Measurements from ENCODE around the gene MEGF9. TPM values are rescaled to one million over a fixed set of nuclear protein-coding genes. Genes with fewer than 3 reads are reported as not detected.

Gene MEGF9
- total RNA-seq, 2 donors from 2014 or later = 7.2 to 9.0 TPM

GRCh38 chr9:120659676-120660075 lies 54.6 kb downstream of the MEGF9 start:
- no peak overlapping the region for H3K4me3 ChIP-seq
- intact Hi-C loops (cut with DNase I) = no loop called here
- H3K27ac ChIP-seq = no peak overlapping the region
- H3K4me1 ChIP-seq = no peaks in the 10 kb centered on the region
- no peak for TF ChIP-seq CTCF (IDR thresholded peaks at IDR 0.05)
- no peaks in the 10 kb centered on the region for H3K27me3 ChIP-seq
- no peak for DNase-seq
- no peaks in the 10 kb centered on the region for H3K9me3 ChIP-seq
- H3K36me3 ChIP-seq = no peaks in the 10 kb centered on the region
- no peak overlapping the region for H3K9ac ChIP-seq (ENCODE audit: low read depth in 2 of 2, low read length in 2 of 2)

GRCh38 chr9:120659209-120659608 lies 55.1 kb downstream of the MEGF9 start:
- Histone ChIP-seq H3K27ac (no peak overlapping the region), H3K4me3 (no peak overlapping the region), H3K4me1 (no peaks in the 10 kb centered on the region), H3K9me3 (no peaks in the 10 kb centered on the region), H3K9ac (ENCODE audit: low read depth in 2 of 2, low read length in 2 of 2) (no peak overlapping the region), H3K36me3 (no peaks in the 10 kb centered on the region), H3K27me3 (no peaks in the 10 kb centered on the region)
- intact Hi-C loops (cut with DNase I) = no loop called here
- TF ChIP-seq CTCF (IDR thresholded peaks at IDR 0.05) = no peak
- no peak for DNase-seq

- Histone ChIP-seq H3K4me3 (no peak overlapping the region), H3K36me3 (no peaks in the 10 kb centered on the region), H3K9ac (ENCODE audit: low read depth in 2 of 2, low read length in 2 of 2) (no peak overlapping the region), H3K27me3 (no peaks in the 10 kb centered on the region), H3K27ac (no peak overlapping the region), H3K4me1 (no peaks in the 10 kb centered on the region), H3K9me3 (no peaks in the 10 kb centered on the region)
- no peak for TF ChIP-seq CTCF (IDR thresholded peaks at IDR 0.05)
- no peak for DNase-seq
- intact Hi-C loops (cut with DNase I) = no loop called here
Measured at GRCh38 chr9:120655005-120655622, 59.2 kb downstream of the MEGF9 start.

GRCh38 chr9:120654272-120654671 lies 60.0 kb downstream of the MEGF9 start:
- Histone ChIP-seq H3K9ac (ENCODE audit: low read depth in 2 of 2, low read length in 2 of 2) (no peak overlapping the region), H3K9me3 (no peaks in the 10 kb centered on the region), H3K4me3 (no peak overlapping the region), H3K27ac (no peak overlapping the region), H3K4me1 (no peaks in the 10 kb centered on the region), H3K27me3 (no peaks in the 10 kb centered on the region), H3K36me3 (no peaks in the 10 kb centered on the region)
- no peak for TF ChIP-seq CTCF (IDR thresholded peaks at IDR 0.05)
- intact Hi-C loops (cut with DNase I) = no loop called here
- DNase-seq = no peak

GRCh38 chr9:120653762-120654161 lies 60.5 kb downstream of the MEGF9 start:
- no peak overlapping the region for H3K9ac ChIP-seq (ENCODE audit: low read depth in 2 of 2, low read length in 2 of 2)
- no peaks in the 10 kb centered on the region for H3K4me1 ChIP-seq
- H3K27me3 ChIP-seq = no peaks in the 10 kb centered on the region
- H3K4me3 ChIP-seq = no peak overlapping the region
- intact Hi-C loops (cut with DNase I) = no loop called here
- no peak for TF ChIP-seq CTCF (IDR thresholded peaks at IDR 0.05)
- no peaks in the 10 kb centered on the region for H3K36me3 ChIP-seq
- no peaks in the 10 kb centered on the region for H3K9me3 ChIP-seq
- no peak overlapping the region for H3K27ac ChIP-seq
- DNase-seq = no peak
